Keratinocyte (primary cell): Measurements from ENCODE around the gene KRT3. TPM values are rescaled to one million over a fixed set of nuclear protein-coding genes. Genes with fewer than 3 reads are reported as not detected.

Experiments used
- DNase-seq: peaks from one replicate; pipeline ENCODE4 v3.0.0-alpha.2; 2011; ENCODE audit warnings: low read depth, missing footprints, low spot score
- FAIRE-seq: peaks from 2 replicates; lab custom pipeline; 2011; peaks lifted over from hg19 to GRCh38; lab: Jason Lieb, UNC
- H2AFZ ChIP-seq: 2 replicates; pipeline ENCODE4 v1.6.0; 2012; ENCODE audit warnings: low read length, control low read depth, inconsistent platforms; ENCODE audit not compliant: control insufficient read depth
- H3K27ac ChIP-seq: 2 replicates; pipeline ENCODE4 v1.5.1; 2011; ENCODE audit warnings: low read length; ENCODE audit not compliant: control insufficient read depth, insufficient read depth
- H3K27me3 ChIP-seq: 3 replicates; pipeline ENCODE4 v1.6.0; 2011; ENCODE audit warnings: low read length; ENCODE audit not compliant: control insufficient read depth, insufficient read depth; ENCODE audit errors: extremely low read depth
- H3K36me3 ChIP-seq, 2 experiments: 2 replicates in 1 of 2; 3 replicates in 1 of 2; pipeline ENCODE4 v1.5.1; 2011; ENCODE audit warnings: low read length in 2 of 2, mild to moderate bottlenecking in 1 of 2; ENCODE audit not compliant: control insufficient read depth in 2 of 2, insufficient read depth in 2 of 2; ENCODE audit errors: extremely low read depth in 1 of 2
- H3K4me1 ChIP-seq: 3 replicates; pipeline ENCODE4 v1.5.1; 2011; ENCODE audit warnings: low read length; ENCODE audit not compliant: control insufficient read depth, insufficient read depth; ENCODE audit errors: extremely low read depth
- H3K4me2 ChIP-seq: 3 replicates; pipeline ENCODE4 v1.6.0; 2011; ENCODE audit warnings: low read depth, low read length; ENCODE audit not compliant: control insufficient read depth, insufficient read depth; ENCODE audit errors: extremely low read depth
- H3K4me3 ChIP-seq, 3 experiments: fragments of 200-600 bp in 1 of 3; sonication (generic) in 1 of 3; 2 replicates in 2 of 3; 3 replicates in 1 of 3; pipeline ENCODE4 v1.5.1; 2011 to 2016; ENCODE audit warnings: low read length in 3 of 3, mild to moderate bottlenecking in 3 of 3, control low read depth in 2 of 3, inconsistent platforms in 1 of 3, low read depth in 1 of 3, mixed read lengths in 1 of 3, mixed run types in 1 of 3, moderate library complexity in 1 of 3; ENCODE audit not compliant: control insufficient read depth in 2 of 3, insufficient read depth in 2 of 3; ENCODE audit errors: extremely low read depth in 1 of 3
- H3K79me2 ChIP-seq: 2 replicates; pipeline ENCODE4 v1.6.0; 2012; ENCODE audit warnings: low read length; ENCODE audit not compliant: control insufficient read depth, insufficient read depth
- H3K9ac ChIP-seq: 3 replicates; pipeline ENCODE4 v1.6.0; 2011; ENCODE audit warnings: low read length; ENCODE audit not compliant: control insufficient read depth, insufficient read depth; ENCODE audit errors: extremely low read depth
- H3K9me1 ChIP-seq: 3 replicates; pipeline ENCODE4 v1.6.0; 2011; ENCODE audit warnings: low read length; ENCODE audit not compliant: control insufficient read depth, insufficient read depth; ENCODE audit errors: extremely low read depth
- H3K9me3 ChIP-seq: 2 replicates; pipeline ENCODE4 v1.5.1; 2012; ENCODE audit warnings: low read depth, low read length; ENCODE audit not compliant: control insufficient read depth
- H4K20me1 ChIP-seq: 3 replicates; pipeline ENCODE4 v1.6.0; 2011; ENCODE audit warnings: low read length; ENCODE audit not compliant: control insufficient read depth, insufficient read depth; ENCODE audit errors: extremely low read depth
- EZH2 ChIP-seq: IDR thresholded peaks from one replicate; pipeline ENCODE4 v1.6.1; 2012; ENCODE audit warnings: inconsistent platforms, mild to moderate bottlenecking, low read length, moderate library complexity
- dilution Hi-C: fragments of 300-500 bp; cut with MboI; formaldehyde crosslinking; loops from one replicate; pipeline ENCODE4 v1.7.0; 2020; ENCODE audit warnings: low sequenced_read_pairs; ENCODE audit not compliant: extremely low pct_ligation_motif_present
- polyA plus RNA-seq, 5 experiments: library from polyadenylated mRNA; depleted of rRNA in 3 of 5; stranded (reverse) in 3 of 5; stranded (forward) in 1 of 5; unstranded in 1 of 5; fragments of >200 nt; gene quantifications; 1 replicate in 1 of 5; 2 replicates in 3 of 5; 3 replicates in 1 of 5; pipeline versions ENCODE4 v1.2.1 to v1.2.3, GENCODE V29; 2011 to 2012; ENCODE audit warnings: missing spikeins in 2 of 5, low read depth in 1 of 5, low replicate concordance in 1 of 5
- TF ChIP-seq, protein P1 (sequence below), 3 experiments: IDR thresholded peaks in 1 of 3; conservative IDR thresholded peaks in 1 of 3; optimal IDR thresholded peaks in 1 of 3; 2 replicates in 2 of 3; 3 replicates in 1 of 3; pipeline versions ENCODE3 to v1.5.1; 2011; ENCODE audit warnings: low read length in 3 of 3, mild to moderate bottlenecking in 3 of 3, moderate library complexity in 2 of 3, control low read depth in 1 of 3, inconsistent platforms in 1 of 3; ENCODE audit not compliant: insufficient read depth in 2 of 3; ENCODE audit errors: extremely low read depth in 1 of 3

KRT3 gene
- polyA plus RNA-seq, 1 donor (not counting 4 experiments of a cell fraction or from before 2014, with no cell fraction given), result 0.29 TPM

DNA sequence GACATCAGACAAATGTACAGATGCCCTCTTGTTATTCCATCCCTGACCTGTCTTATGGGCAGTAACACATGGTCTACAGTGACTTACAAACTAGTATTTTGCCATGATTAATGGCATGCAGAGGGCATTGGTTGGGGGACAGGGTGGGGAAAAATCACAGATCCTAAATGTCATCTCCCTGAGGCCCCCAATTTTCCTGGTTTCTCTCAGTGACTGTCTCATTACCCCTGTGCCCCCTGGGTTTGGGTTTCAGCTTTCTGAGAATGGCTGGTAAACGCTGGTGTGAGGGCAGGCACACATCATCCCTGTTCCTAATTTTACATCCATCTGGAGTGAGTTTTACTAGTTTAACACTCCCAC is 28.9 kb downstream of the KRT3 start:
- H3K4me2 ChIP-seq, result no peak overlapping the region
- dilution Hi-C loops, result no loop called here
- no peaks in the 10 kb centered on the region for H3K9me1 ChIP-seq
- DNase-seq (no peak), FAIRE-seq (no peak)
- no peak overlapping the region for H3K4me3 ChIP-seq
- peaks cover 35% of the 10 kb centered on the region for H3K27me3 ChIP-seq
- H4K20me1 ChIP-seq, result no peaks in the 10 kb centered on the region
- no peak overlapping the region for H3K27ac ChIP-seq
- no peaks in the 10 kb centered on the region for H3K36me3 ChIP-seq
- no peaks in the 10 kb centered on the region for H3K79me2 ChIP-seq
- no peaks in the 10 kb centered on the region for H3K9me3 ChIP-seq
- H3K9ac ChIP-seq, result no peak overlapping the region
- no peaks in the 10 kb centered on the region for H3K4me1 ChIP-seq
- TF ChIP-seq, protein P1, sequence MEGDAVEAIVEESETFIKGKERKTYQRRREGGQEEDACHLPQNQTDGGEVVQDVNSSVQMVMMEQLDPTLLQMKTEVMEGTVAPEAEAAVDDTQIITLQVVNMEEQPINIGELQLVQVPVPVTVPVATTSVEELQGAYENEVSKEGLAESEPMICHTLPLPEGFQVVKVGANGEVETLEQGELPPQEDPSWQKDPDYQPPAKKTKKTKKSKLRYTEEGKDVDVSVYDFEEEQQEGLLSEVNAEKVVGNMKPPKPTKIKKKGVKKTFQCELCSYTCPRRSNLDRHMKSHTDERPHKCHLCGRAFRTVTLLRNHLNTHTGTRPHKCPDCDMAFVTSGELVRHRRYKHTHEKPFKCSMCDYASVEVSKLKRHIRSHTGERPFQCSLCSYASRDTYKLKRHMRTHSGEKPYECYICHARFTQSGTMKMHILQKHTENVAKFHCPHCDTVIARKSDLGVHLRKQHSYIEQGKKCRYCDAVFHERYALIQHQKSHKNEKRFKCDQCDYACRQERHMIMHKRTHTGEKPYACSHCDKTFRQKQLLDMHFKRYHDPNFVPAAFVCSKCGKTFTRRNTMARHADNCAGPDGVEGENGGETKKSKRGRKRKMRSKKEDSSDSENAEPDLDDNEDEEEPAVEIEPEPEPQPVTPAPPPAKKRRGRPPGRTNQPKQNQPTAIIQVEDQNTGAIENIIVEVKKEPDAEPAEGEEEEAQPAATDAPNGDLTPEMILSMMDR (optimal IDR thresholded peaks at IDR 0.05 in 1 of 3, IDR thresholded peaks at IDR 0.05 in 1 of 3, conservative IDR thresholded peaks at IDR 0.05 in 1 of 3; ENCODE audit: extremely low read depth in 1 of 3, insufficient read depth in 2 of 3, low read length in 3 of 3), result no peak
- no peak for TF ChIP-seq EZH2
- no peak overlapping the region for H2AFZ ChIP-seq

DNA sequence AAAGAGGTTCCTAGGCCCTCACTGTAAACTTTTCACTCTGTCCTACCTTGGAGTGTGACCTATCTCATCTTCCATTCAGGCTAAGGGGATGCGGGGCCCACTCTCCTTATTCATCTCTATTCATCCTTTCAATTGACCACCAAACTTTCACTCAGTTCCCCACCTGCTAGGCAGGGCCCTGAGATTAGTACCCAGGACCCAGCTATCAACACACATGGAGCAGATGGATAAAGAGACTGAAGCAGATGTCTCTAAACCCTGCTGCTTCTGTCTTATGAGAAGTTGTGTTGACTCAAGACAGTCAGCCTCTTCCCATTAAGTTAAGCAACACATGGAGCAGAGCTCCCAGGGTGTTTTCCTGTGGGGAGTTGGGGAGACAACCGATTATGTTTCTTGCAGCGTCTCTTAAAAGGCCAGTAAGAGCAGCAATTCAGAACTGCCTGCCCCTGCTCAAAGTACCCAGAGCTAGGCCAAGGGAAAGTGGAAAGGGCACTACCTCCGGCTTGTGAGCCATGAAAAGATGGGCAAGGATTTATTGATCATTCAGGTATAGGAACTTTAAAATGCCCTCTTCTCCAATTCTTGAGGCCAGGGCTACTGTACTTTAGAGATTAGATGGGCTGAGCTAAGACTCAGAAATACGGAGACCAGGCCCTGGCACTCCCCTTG is 29.4 kb downstream of the KRT3 start:
- Histone ChIP-seq H3K4me2 (no peak overlapping the region), H3K4me3 (no peak overlapping the region), H3K9me1 (no peaks in the 10 kb centered on the region), H3K27me3 (peaks cover 30% of the 10 kb centered on the region), H3K9ac (no peak overlapping the region), H3K36me3 (no peaks in the 10 kb centered on the region), H3K79me2 (no peaks in the 10 kb centered on the region), H3K4me1 (no peaks in the 10 kb centered on the region), H3K9me3 (no peaks in the 10 kb centered on the region), H4K20me1 (no peaks in the 10 kb centered on the region), H3K27ac (no peak overlapping the region), H2AFZ (no peak overlapping the region)
- DNase-seq, result no peak
- dilution Hi-C loops, result no loop called here
- FAIRE-seq, result no peak
- TF ChIP-seq, protein P1 (optimal IDR thresholded peaks at IDR 0.05 in 1 of 3, IDR thresholded peaks at IDR 0.05 in 1 of 3, conservative IDR thresholded peaks at IDR 0.05 in 1 of 3; ENCODE audit: extremely low read depth in 1 of 3, insufficient read depth in 2 of 3, low read length in 3 of 3), result no peak
- TF ChIP-seq EZH2, result no peak
